DMS79 (cell line): ENCODE measurements around the gene ROBO1.

Experiments used
- DNase-seq: peaks from one replicate; lab custom pipeline; 2025; lab: John Stamatoyannopoulos, UW

ROBO1 gene

GRCh38 chr3:79461129-79461792, 306.5 kb downstream of the ROBO1 start:
- DNase-seq: no peak

- DNase-seq: no peak
Measured at GRCh38 chr3:79453600-79453999, 314.2 kb downstream of the ROBO1 start.

- DNase-seq: no peak
Measured at GRCh38 chr3:79436387-79436786, 331.4 kb downstream of the ROBO1 start.

- DNase-seq: no peak
Measured at GRCh38 chr3:79427081-79427480, 340.7 kb downstream of the ROBO1 start.

GRCh38 chr3:79424811-79425210, 343.0 kb downstream of the ROBO1 start:
- DNase-seq: no peak

- no peak for DNase-seq
Measured at GRCh38 chr3:79423417-79423816, 344.4 kb downstream of the ROBO1 start.

- no peak for DNase-seq
Measured at GRCh38 chr3:79421273-79421672, 346.5 kb downstream of the ROBO1 start.

GRCh38 chr3:79418855-79419621, 348.8 kb downstream of the ROBO1 start:
- no peak for DNase-seq

GRCh38 chr3:79415356-79415755, 352.4 kb downstream of the ROBO1 start:
- DNase-seq: no peak

- no peak for DNase-seq
Measured at GRCh38 chr3:79414806-79415205, 353.0 kb downstream of the ROBO1 start.

- no peak for DNase-seq
Measured at GRCh38 chr3:79414035-79414434, 353.8 kb downstream of the ROBO1 start.

- no peak for DNase-seq
Measured at GRCh38 chr3:79412537-79412936, 355.3 kb downstream of the ROBO1 start.

- no peak for DNase-seq
Measured at GRCh38 chr3:79410617-79411016, 357.2 kb downstream of the ROBO1 start.

- DNase-seq: no peak
Measured at GRCh38 chr3:79410136-79410535, 357.7 kb downstream of the ROBO1 start.

GRCh38 chr3:79406175-79406574, 361.6 kb downstream of the ROBO1 start:
- DNase-seq: no peak

GRCh38 chr3:79405183-79405582, 362.6 kb downstream of the ROBO1 start:
- no peak for DNase-seq

GRCh38 chr3:79396595-79396994, 371.2 kb downstream of the ROBO1 start:
- no peak for DNase-seq

GRCh38 chr3:79392479-79392878, 375.3 kb downstream of the ROBO1 start:
- no peak for DNase-seq

GRCh38 chr3:79390352-79390751, 377.4 kb downstream of the ROBO1 start:
- DNase-seq: no peak

- DNase-seq: no peak
Measured at GRCh38 chr3:79385211-79385610, 382.6 kb downstream of the ROBO1 start.

- DNase-seq: no peak
Measured at GRCh38 chr3:79383402-79384012, 384.3 kb downstream of the ROBO1 start.

GRCh38 chr3:79380581-79380980, 387.2 kb downstream of the ROBO1 start:
- no peak for DNase-seq

- no peak for DNase-seq
Measured at GRCh38 chr3:79378064-79378463, 389.7 kb downstream of the ROBO1 start.
